ENCODE results near the gene ADAM11.

GRCh38 chr17:44798356-44798755 is 39.6 kb downstream of the ADAM11 start:
- TF ChIP-seq MXI1 (IDR thresholded peaks at IDR 0.05; ENCODE audit: borderline replicate concordance, low read depth, low read length), result no peak
- no peak for TF ChIP-seq SETDB1 (CRISPR knock-in tag; IDR thresholded peaks at IDR 0.05; ENCODE audit: borderline replicate concordance)
- no peak for TF ChIP-seq ATF3 (CRISPR knock-in tag; IDR thresholded peaks at IDR 0.05)
- no peak for TF ChIP-seq POLR2G (IDR thresholded peaks at IDR 0.05; ENCODE audit: low read depth, low read length)
- no peak for TF ChIP-seq MYC (CRISPR knock-in tag; IDR thresholded peaks at IDR 0.05; ENCODE audit: borderline replicate concordance)
